Thoracic aorta (tissue), 2 donors: ENCODE data around the gene ALLC. TPM values are rescaled to one million over a fixed set of nuclear protein-coding genes. Genes with fewer than 3 reads are reported as not detected.
"Not testable (repeated sequence)": the region's sequence is repeated elsewhere in the genome, so short reads cannot be mapped to it uniquely, and the experiment has no call there.

Source experiments
- ATAC-seq: fragments of 150-250 bp; one replicate; pipeline ENCODE4 v1.8.0; 2017; ENCODE audit warnings: low read depth; ENCODE audit not compliant: insufficient number of reproducible peaks, low FRiP score
- DNase-seq: peaks from one replicate; pipeline ENCODE4 v3.0.0-alpha.2; 2020; ENCODE audit warnings: low spot score
- H3K27ac ChIP-seq, 2 donors: fragments of 200-600 bp; sonication (generic); 1 replicate in 1 of 2; 2 replicates in 1 of 2; pipeline ENCODE4 v1.5.1; 2016; ENCODE audit warnings: mild to moderate bottlenecking in 2 of 2, moderate library complexity in 2 of 2
- H3K27me3 ChIP-seq: fragments of 200-600 bp; sonication (generic); replicated peaks from 2 replicates; pipeline ENCODE4 v1.6.0; 2016; ENCODE audit warnings: mild to moderate bottlenecking; ENCODE audit not compliant: insufficient read depth
- H3K36me3 ChIP-seq: fragments of 200-600 bp; sonication (generic); one replicate; pipeline ENCODE4 v1.5.1; 2016
- H3K4me1 ChIP-seq, 2 donors: fragments of 200-600 bp; sonication (generic); 1 replicate in 1 of 2; 2 replicates in 1 of 2; pipeline versions ENCODE4 v1.5.1 to v1.6.0; 2016; ENCODE audit warnings: low read depth in 2 of 2, mild to moderate bottlenecking in 1 of 2; ENCODE audit not compliant: control insufficient read depth in 1 of 2
- H3K4me3 ChIP-seq: fragments of 200-600 bp; sonication (generic); 2 replicates; pipeline ENCODE4 v1.5.1; 2016; ENCODE audit warnings: mild to moderate bottlenecking
- H3K9me3 ChIP-seq: fragments of 200-600 bp; sonication (generic); 2 replicates; pipeline ENCODE4 v1.5.1; 2016
- CTCF ChIP-seq: fragments of 200-600 bp; sonication (generic); IDR thresholded peaks from one replicate; pipeline ENCODE4 v1.5.1; 2019; ENCODE audit warnings: antibody characterized with exemption
- total RNA-seq, 2 donors: library from RNA; depleted of rRNA; stranded (reverse); fragments of >200 nt; gene quantifications; one replicate each; pipeline versions ENCODE4 v1.1.0 to v1.2.3, GENCODE V29; 2016

ALLC gene
- total RNA-seq, result 1 to 10 TPM in 1 of 2 donors, not detected in 1; 1.1 TPM

DNA sequence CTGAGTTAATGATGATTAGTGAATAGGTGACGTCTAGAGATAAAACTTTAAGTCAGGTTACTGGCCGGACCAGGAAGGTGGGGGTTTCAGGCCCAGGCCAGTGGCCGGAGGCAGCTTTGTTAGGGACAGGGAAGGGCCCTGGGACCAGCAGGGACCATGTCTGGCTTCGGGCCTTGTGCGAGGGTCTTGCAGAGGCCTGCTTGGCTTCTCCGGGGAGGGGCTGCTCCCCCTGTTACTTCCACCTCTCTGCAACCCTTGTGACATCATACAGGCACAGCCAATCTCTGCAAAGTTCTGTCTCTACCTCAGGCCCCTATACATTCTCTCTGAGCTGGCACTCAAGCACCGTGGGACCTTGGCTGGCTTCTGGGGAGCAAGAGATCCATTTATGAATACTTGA lies at the start of gene ALLC:
ALLC (plus strand) TSS at position 320 of the 400 bp plus-strand sequence. CDS start 12,958 bp downstream, outside the sequence.
- Histone ChIP-seq H3K27ac (no peak within 1 kb of the TSS), H3K4me1 (no peaks in the 10 kb centered on the region), H3K36me3 (no peaks in the 10 kb centered on the region), H3K27me3 (no peaks in the 10 kb centered on the region), H3K4me3 (no peak within 1 kb of the TSS), H3K9me3 (no peaks in the 10 kb centered on the region)
- ATAC-seq (no peak), DNase-seq (no peak)
- TF ChIP-seq CTCF, result no peak

DNA sequence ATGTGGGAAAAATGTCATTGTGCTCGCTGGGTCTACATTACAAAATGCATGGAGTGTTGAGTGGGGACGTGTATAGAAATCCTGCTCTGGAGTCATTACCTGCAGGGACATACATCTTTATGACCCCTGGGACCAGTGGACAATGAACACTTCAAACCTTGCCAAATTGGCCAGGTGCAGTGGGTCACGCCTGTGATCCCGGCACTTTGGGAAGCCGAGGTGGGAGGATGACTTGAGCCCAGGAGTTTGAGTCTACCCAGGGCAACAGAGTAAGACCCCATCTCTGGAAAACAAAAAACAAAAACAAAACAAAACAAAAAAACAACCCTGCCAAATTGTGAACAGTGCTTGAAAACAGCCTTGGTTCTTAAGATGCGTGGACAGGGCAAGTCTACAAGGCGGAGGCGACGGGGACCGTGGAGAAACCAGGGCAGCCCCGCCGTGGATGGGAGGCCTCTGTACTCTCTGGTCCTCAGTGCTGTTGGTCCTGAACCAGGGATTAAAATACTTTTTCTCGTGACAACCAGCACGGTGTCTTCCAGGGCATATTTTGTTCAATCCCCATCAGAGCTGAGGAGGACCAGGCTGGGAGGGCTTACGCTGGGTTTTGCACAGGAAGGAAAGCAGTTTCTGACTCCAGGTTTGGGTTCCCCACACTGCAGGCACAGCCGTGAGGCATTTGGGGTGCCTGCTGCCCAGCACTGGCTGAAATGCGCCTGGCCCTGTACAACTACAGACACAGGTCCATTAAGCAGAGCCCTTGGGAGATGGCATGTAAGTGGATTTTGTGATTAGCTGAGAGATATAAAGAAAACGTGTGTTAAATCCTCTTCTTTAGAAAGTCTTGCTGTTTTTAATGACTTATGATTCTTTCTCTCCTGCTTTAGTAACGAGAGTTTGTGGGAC lies 49.4 kb upstream of the ALLC start:
- Histone ChIP-seq H3K36me3 (no peaks in the 10 kb centered on the region), H3K4me3 (no peak overlapping the region), H3K27me3 (no peaks in the 10 kb centered on the region), H3K27ac (no peak overlapping the region), H3K4me1 (no peaks in the 10 kb centered on the region), H3K9me3 (no peaks in the 10 kb centered on the region)
- ATAC-seq, result no peak
- no peak for TF ChIP-seq CTCF
- no peak for DNase-seq

- not testable (repeated sequence) for H3K36me3 ChIP-seq, H3K4me1 ChIP-seq, H3K4me3 ChIP-seq, H3K27ac ChIP-seq, H3K27me3 ChIP-seq, H3K9me3 ChIP-seq, DNase-seq, ATAC-seq
These were observed 48.7 kb upstream of the ALLC start for GRCh38 chr2:3609279-3609673.

- ATAC-seq, result no peak
These were observed 47.6 kb upstream of the ALLC start for GRCh38 chr2:3610415-3610814.

DNA sequence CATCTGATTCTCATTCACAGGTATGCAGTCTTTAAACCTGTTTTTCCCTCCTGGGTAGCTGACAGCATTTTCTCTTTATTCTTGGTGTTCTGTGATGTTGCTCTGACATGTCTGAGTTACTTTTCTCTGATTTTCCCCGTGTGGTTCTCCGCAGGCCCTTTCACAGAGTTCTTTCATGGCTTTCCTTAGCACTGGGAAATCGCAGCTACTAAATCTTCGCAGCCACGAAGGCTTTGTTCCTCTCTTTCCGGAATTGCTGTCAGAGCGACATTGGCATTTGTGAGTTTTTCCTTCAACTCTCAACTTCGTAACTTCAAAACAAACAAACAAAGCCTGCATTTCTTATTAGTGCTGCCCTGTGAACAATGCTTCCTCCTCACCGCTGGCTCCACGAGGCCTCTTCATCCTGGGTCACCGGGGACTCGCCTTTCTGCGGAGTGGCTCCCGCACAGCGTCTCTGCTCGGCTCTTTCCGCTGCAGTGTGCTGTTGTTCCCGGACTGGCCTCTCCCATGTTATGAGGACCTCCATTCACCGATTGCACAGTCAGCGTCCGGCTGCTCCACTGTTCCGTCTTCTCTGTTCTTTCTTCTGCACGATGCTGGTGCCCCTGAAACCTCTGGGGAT lies 47.0 kb upstream of the ALLC start:
- no peak overlapping the region for H3K4me3 ChIP-seq
- ATAC-seq (no peak), DNase-seq (no peak)

More at GRCh38 chr2:3610415-3610814, 47.6 kb upstream of the ALLC start:
- no peaks in the 10 kb centered on the region for H3K36me3 ChIP-seq
- no peak for DNase-seq
- H3K9me3 ChIP-seq, result peaks cover 3% of the 10 kb centered on the region
- no peaks in the 10 kb centered on the region for H3K4me1 ChIP-seq
- TF ChIP-seq CTCF, result no peak
- no peak overlapping the region for H3K4me3 ChIP-seq
- no peaks in the 10 kb centered on the region for H3K27me3 ChIP-seq
- no peak overlapping the region for H3K27ac ChIP-seq

More for the DNA sequence above, 47.0 kb upstream of the ALLC start:
- Histone ChIP-seq H3K27ac (no peak overlapping the region), H3K27me3 (no peaks in the 10 kb centered on the region), H3K36me3 (no peaks in the 10 kb centered on the region), H3K9me3 (peaks cover 3% of the 10 kb centered on the region), H3K4me1 (no peaks in the 10 kb centered on the region)
- TF ChIP-seq CTCF, result no peak
